Measurements from ENCODE around the gene EFCAB7. TPM values are rescaled to one million over a fixed set of nuclear protein-coding genes. Genes with fewer than 3 reads are reported as not detected.

Gene EFCAB7
- total and polyA plus RNA-seq, 2 donors (not counting 3 experiments of a cell fraction or from before 2014, with no cell fraction given) = 1.4 to 7.1 TPM

GRCh38 chr1:63601061-63601460 is 77.7 kb downstream of the EFCAB7 start:
- Histone ChIP-seq H3K27ac (ENCODE audit: insufficient read depth, low read depth, low read length) (no peak overlapping the region), H3K36me3 (ENCODE audit: control insufficient read depth in 2 of 2, extremely low read depth in 1 of 2, insufficient read depth in 2 of 2, low read length in 2 of 2) (no peaks in the 10 kb centered on the region), H3K9me3 (replicated peaks; ENCODE audit: control insufficient read depth, insufficient read depth, low read length) (no peaks in the 10 kb centered on the region), H3K4me3 (replicated peaks in 1 of 3; ENCODE audit: insufficient read depth in 1 of 3, low read depth in 1 of 3, low read length in 3 of 3) (no peak overlapping the region), H3K27me3 (ENCODE audit: control insufficient read depth in 2 of 2, insufficient read depth in 2 of 2, low read length in 2 of 2) (no peaks in the 10 kb centered on the region), H2AFZ (ENCODE audit: low read depth, low read length) (no peak overlapping the region), H3K9me1 (replicated peaks; ENCODE audit: control insufficient read depth, extremely low read depth, insufficient read depth, low read length) (no peaks in the 10 kb centered on the region), H3K79me2 (ENCODE audit: control insufficient read depth, insufficient read depth, low read length) (no peaks in the 10 kb centered on the region), H4K20me1 (replicated peaks; ENCODE audit: control insufficient read depth, extremely low read depth, insufficient read depth, low read length) (no peaks in the 10 kb centered on the region), H3K9ac (replicated peaks; ENCODE audit: extremely low read depth, insufficient read depth, low read length) (no peak overlapping the region), H3K4me2 (ENCODE audit: insufficient read depth, low read length) (no peak overlapping the region), H3K4me1 (ENCODE audit: control insufficient read depth, extremely low read depth, insufficient read depth, low read length) (no peaks in the 10 kb centered on the region)
- no TSS peak for BruUV-seq (replicated peaks)
- intact Hi-C loops (cut with micrococcal nuclease) (no loop called here), dilution Hi-C loops (cut with MboI; ENCODE audit: extremely low pct_ligation_motif_present, low sequenced_read_pairs) (no loop called here)
- POLR2A ChIA-PET = no interaction called here
- DNase-seq (ENCODE audit: low read depth, low spot score) (no peak), FAIRE-seq (no peak)
- CTCF ChIA-PET = no interaction called here
- no peak for TF ChIP-seq POLR2A (IDR thresholded peaks at IDR 0.05; ENCODE audit: low read depth, low read length)
- no peak for TF ChIP-seq MYC (IDR thresholded peaks at IDR 0.05; ENCODE audit: low read depth, low read length)
- TF ChIP-seq, protein P1, sequence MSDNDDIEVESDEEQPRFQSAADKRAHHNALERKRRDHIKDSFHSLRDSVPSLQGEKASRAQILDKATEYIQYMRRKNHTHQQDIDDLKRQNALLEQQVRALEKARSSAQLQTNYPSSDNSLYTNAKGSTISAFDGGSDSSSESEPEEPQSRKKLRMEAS (IDR thresholded peaks at IDR 0.05; ENCODE audit: insufficient read depth, insufficient read length) = no peak
- TF ChIP-seq CTCF (IDR thresholded peaks at IDR 0.05; ENCODE audit: extremely low read depth in 1 of 2, insufficient read depth in 1 of 2, low read depth in 1 of 2, low read length in 2 of 2) = no peak
- no peak for TF ChIP-seq JUN (IDR thresholded peaks at IDR 0.05; ENCODE audit: borderline replicate concordance, insufficient read depth, insufficient read length, low read depth)
- TF ChIP-seq EZH2 (IDR thresholded peaks at IDR 0.05; ENCODE audit: borderline replicate concordance, low read depth, low read length, severe bottlenecking) = no peak
- TF ChIP-seq POLR2AphosphoS5 (IDR thresholded peaks at IDR 0.05; ENCODE audit: insufficient read depth, low read depth, low read length) = no peak
- TF ChIP-seq FOS (IDR thresholded peaks at IDR 0.05; ENCODE audit: borderline replicate concordance, insufficient read depth, low read length) = no peak
- no peak for TF ChIP-seq GATA2 (IDR thresholded peaks at IDR 0.05; ENCODE audit: insufficient read depth, insufficient read length, low read depth, low read length)

Data from endothelial cell of umbilical vein (primary cell).